GM18873 (cell line): ENCODE measurements around the gene GNB1L.

Experiments used
- ATAC-seq: cut with Tn5 transposase; IDR thresholded peaks from one replicate; pipeline ENCODE4 v1.9.1; 2021; ENCODE audit warnings: mild to moderate bottlenecking, moderate library complexity, moderate number of reproducible peaks; ENCODE audit not compliant: unreplicated experiment, low FRiP score

Gene GNB1L

DNA sequence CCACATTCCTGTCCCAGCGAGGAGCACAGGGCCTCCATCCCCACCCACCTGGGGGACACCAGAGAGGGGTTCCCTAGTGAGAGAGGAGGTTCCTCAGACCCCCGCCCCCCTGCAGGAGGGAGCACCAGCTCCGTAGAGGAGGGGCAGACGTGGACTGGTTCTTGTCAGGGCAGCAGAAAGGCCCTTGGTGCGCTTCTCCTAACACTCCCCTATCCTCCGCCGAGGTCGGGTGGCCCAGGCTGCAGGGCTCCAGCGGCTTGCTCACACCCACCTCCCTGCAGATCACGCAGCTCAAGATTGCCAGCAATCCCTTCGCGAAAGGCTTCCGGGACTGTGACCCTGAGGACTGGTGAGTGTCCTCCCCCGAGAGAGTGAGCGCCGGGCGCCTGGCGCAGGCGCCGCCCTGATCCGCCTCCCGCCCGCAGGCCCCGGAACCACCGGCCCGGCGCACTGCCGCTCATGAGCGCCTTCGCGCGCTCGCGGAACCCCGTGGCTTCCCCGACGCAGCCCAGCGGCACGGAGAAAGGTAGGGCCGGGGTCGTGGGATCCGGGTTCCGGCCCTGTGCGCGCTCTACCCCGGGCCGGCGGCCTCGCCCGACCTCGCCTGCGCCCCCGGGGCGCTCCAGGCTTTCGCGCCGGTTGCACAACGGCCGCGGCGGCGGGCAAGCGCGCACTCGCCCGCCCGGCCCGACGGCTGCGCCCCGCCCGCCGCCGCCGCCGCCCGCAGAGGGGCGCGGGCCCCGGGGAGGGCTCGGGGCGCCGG, 89.0 kb downstream of the GNB1L start:
- ATAC-seq, result no peak

- no peak for ATAC-seq
Measured at GRCh38 chr22:19764636-19765476, 89.8 kb downstream of the GNB1L start.

DNA sequence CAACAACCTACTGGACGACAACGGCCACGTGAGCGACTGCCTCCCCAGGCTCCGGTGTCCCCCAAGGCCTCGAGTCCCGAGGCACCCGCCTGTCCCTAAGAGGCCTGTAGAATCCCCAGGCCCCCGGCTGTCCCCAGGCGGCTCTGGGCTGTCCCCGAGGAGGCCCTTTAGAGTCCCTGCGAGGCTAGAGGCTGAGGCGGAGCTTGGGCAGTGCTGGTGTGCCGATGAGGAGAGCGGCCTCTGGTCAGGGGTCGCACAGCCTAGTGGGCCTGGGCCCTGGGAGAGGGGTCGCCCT, 90.4 kb downstream of the GNB1L start:
- no peak for ATAC-seq

GRCh38 chr22:19763458-19764298, 91.0 kb downstream of the GNB1L start:
- no peak for ATAC-seq

DNA sequence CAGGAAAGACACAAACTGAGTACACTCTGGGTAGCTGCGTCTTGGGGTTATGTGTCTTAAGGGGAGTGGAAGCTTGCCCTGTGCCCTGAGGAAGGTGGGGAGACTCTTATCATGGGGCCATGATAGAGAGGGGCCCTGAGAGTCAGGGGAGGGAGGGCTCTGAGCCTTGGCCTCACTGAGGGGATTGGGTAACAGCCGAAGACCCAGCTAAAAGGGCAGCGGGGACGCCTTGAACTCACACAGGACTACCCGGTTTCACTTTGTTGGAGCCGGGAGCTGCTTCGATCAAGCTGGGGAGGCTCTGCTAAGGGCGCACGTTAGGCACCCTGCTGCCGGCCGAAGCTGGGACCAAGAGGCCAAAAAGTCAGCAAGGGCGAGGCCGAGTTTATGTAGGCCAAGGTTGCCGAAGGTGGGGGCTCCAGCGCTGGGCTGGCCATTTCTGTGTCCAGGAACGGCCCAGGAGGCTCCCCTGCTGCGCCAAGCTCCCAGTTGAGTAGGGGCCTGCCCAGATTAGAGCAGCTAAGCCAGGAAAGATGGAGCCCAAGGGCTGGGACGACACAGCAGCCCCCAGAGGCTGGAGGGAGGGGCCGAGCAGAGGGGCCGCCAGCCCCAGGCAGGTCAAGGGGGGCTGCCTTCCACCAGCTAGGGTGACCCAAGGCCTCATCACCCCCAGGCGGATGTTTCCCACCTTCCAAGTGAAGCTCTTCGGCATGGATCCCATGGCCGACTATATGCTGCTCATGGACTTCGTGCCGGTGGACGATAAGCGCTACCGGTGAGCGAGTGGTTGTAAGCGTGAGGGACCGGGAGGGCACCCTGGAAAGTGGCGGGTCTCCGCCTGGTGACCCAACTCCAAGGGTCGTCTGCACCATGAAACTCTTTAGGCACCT, 91.9 kb downstream of the GNB1L start:
- no peak for ATAC-seq

- no peak for ATAC-seq
Measured at GRCh38 chr22:19761725-19762567, 92.7 kb downstream of the GNB1L start.

GRCh38 chr22:19760951-19761724, 93.5 kb downstream of the GNB1L start:
- no peak for ATAC-seq

DNA sequence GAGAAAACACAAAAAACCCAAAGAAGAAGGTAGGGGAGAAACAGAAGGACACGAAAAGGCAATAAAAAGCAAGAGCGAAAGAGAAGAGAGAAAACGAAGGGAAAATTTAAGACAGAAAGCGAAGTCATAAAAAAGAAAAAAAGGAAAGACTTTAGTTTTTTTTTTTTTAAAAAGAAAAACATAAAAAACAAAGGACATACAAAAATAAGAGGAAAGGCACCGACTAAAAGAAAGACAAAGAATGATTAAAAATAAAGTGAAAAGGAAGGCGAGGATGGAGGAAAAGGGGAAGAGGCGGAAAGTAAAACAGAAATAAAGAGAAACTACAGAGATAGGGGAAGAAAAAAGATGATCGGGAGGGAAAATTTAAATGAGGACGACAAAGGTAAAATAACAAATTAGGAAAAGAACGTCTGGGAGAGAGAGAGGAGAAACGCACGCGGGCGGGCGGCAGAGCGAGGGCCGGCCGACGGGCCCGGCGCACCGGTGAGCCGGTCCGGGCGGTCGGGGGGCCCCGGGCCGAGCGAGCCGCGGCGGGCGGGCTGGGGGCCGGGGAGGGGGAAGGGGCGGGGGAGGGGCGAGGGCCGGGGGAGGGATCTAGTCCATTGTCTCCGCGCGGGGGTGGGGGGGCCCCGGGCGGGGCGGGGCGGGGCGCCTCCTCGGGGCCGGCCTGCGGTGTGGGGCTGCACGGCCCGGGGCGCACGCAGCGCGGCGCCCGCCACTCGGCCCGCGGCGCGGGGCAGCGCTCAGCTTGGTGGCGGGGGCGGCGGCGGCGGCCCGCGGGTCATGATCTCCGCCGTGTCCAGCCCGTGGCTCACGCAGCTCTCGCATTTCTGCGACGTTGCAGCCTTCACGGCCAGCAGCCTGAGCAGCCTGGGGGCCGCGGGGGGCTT, 94.4 kb downstream of the GNB1L start, which contains the start of gene TBX1:
TSS of gene TBX1 (plus strand) at position 721 of the 893 bp plus-strand sequence. CDS start at position 787, 66 bp downstream.
- no peak for ATAC-seq

DNA sequence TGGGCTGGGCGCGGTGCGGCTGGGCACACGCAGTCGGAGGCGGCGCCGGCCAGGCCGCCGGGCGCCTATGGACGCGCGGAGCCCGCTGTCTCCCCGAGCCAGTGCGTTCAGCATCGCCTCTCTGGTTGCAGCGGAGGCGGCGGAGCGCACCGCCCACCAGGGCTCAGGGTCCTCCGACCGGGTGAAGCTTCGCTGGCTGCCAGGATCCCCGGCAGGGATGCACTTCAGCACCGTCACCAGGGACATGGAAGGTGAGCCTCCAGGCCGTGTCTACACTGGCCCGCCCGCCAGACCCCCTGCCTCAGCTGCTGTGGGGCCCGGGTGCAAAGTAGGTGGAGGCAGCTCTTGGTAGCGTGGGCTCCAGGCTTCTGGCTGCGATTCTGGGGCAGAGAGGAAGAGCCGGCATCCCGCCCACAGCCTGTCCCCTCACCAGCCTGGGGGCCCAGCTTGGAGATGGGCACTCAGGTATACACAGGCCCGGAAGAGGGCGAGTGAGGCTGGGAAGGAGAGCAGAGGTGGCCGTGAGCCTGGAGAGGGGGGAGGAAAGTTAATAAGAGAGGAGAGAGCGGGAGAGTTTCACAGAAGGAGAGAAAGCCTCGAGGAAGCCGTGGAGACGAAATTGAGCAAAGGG, 95.1 kb downstream of the GNB1L start:
- no peak for ATAC-seq

- no peak for ATAC-seq
Measured at GRCh38 chr22:19758896-19759426, 95.7 kb downstream of the GNB1L start.

DNA sequence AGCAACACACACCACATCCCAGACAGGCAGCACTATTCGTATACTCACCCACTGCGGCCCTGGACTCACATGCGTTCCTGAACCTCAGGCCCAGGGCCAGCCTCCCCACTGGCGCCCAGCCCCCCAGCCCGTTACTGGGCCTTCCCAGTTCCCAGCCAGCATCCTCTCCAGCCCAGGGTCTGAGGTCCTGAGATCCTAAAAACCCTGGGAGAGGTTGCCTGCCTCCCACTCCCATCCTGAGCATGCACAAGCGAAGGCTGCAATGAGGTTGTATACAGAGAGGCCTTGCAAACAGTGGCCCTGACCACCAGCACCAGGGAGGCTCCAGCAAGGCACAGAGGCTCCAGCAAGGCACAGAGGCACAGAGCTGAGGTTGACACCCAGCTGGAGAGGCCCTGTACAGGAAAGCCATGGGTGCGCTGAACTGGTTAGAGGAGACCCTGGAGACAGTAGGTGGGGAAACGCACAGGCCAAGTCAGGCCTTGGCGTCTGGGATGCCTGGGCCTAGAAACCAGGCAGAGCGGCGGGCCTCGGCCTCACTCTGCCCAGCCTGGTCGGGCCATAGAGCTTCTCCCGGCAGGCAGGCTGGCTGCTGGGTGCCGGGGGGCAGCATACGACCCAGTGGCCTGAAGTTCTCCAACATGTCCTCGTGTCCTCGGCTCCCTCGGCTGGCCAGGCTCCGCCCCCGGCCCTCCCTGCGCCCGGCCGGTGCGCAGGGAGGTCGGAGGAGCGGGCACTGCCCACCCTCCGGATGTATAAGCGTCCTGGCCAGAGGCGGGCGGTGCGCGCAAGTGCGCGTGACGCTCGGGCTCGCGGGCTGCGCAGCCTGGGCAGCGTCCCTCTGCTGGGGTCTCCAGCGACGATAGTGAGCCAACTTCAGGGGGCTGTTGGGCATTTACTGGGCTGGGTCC, 96.4 kb downstream of the GNB1L start:
- ATAC-seq, result no peak

DNA sequence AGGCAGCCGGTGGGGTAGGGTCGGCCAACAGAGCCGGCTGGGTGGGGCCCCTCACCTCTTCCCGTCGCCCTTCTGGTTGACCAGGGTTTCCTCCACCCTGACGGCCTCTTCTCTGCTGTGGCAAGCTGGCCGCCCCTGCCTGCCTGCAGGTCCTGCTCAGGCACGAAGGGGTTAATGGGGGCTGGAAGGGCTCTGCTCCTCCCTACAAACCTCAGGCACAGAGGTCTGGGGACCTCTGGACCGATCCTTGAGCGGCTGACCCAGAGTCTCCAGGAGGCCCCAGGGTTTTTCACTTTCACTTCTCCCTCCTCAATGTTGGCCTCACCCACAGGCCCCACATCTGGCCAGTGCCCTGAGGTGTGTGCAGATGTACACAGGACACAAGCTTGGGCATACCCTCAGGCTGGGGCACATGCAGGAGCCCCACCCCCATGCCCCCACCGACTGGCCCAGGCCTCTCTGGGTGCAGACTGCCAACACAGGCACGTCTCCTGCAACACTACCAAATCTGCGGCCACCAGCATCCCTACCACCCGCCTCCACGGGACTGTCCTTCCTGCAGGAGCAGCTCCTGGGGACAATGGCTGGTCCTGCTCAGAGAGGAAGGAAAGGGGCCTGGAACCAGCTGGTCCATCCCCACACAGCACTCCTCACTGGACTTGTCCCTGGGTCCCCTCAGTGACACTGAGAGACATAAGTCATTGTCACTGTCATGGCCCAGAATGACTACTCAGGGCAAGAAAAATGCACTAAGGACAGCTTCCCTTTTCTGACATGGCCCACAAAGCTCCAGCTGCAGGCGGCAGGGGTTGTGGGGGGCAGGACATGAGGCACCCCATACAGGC, 97.3 kb downstream of the GNB1L start:
- no peak for ATAC-seq

GRCh38 chr22:19756288-19757128, 98.2 kb downstream of the GNB1L start:
- no peak for ATAC-seq
